GM12872 (cell line): ENCODE results near the gene ZBTB16.

Source experiments
- CTCF ChIP-seq: IDR thresholded peaks from 3 replicates; pipeline ENCODE4 v1.5.1; 2011; ENCODE audit warnings: low read depth, mild to moderate bottlenecking, low read length, moderate library complexity; ENCODE audit not compliant: insufficient read depth

ZBTB16 gene

GRCh38 chr11:114254571-114255146, 195.1 kb downstream of the ZBTB16 start:
- TF ChIP-seq CTCF = no peak

- no peak for TF ChIP-seq CTCF
Measured at GRCh38 chr11:114255289-114255688, 195.8 kb downstream of the ZBTB16 start.

GRCh38 chr11:114256176-114256966, 196.9 kb downstream of the ZBTB16 start:
- TF ChIP-seq CTCF = no peak

GRCh38 chr11:114256967-114257286, 197.4 kb downstream of the ZBTB16 start:
- TF ChIP-seq CTCF = no peak

- TF ChIP-seq CTCF = no peak
Measured at GRCh38 chr11:114257621-114258558, 198.4 kb downstream of the ZBTB16 start.

GRCh38 chr11:114258696-114259095, 199.2 kb downstream of the ZBTB16 start:
- no peak for TF ChIP-seq CTCF

GRCh38 chr11:114259124-114259526, 199.6 kb downstream of the ZBTB16 start:
- no peak for TF ChIP-seq CTCF
